Umbilical cord (tissue), 2 donors: ENCODE results near the gene TTLL13. TPM values are rescaled to one million over a fixed set of nuclear protein-coding genes. Genes with fewer than 3 reads are reported as not detected.
A peak's percentile ranks its signal among the peaks of the same experiment; 100 is the strongest.

Experiments used
- DNase-seq: peaks from one replicate; pipeline ENCODE4 v3.0.0-alpha.2; 2015; ENCODE audit warnings: low spot score
- total RNA-seq: library from RNA; depleted of rRNA; stranded (reverse); fragments of >200 nt; gene quantifications from one replicate; pipeline ENCODE4 v1.2.3, GENCODE V29; 2014; ENCODE audit warnings: low replicate concordance; ENCODE audit not compliant: insufficient read depth

Gene TTLL13, protein sequence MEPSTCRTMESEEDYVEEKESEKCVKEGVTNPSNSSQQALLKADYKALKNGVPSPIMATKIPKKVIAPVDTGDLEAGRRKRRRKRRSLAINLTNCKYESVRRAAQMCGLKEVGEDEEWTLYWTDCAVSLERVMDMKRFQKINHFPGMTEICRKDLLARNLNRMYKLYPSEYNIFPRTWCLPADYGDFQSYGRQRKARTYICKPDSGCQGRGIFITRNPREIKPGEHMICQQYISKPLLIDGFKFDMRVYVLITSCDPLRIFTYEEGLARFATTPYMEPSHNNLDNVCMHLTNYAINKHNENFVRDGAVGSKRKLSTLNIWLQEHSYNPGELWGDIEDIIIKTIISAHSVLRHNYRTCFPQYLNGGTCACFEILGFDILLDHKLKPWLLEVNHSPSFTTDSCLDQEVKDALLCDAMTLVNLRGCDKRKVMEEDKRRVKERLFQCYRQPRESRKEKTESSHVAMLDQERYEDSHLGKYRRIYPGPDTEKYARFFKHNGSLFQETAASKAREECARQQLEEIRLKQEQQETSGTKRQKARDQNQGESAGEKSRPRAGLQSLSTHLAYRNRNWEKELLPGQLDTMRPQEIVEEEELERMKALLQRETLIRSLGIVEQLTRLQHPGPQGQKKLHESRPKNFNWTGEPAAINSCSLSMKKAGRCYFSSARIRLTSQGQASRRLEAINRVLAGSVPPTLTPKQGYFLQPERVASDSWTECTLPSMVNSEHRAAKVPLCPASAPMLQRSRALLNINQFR
- not detected for total RNA-seq

GRCh38 chr15:90249203-90249863, at the start of gene TTLL13:
Gene TTLL13, plus strand, starts transcription at chr15:90249556. Its CDS starts 1,075 bp downstream, at chr15:90250631.
- peak; percentile 88 for DNase-seq

GRCh38 chr15:90200534-90201129, 48.7 kb upstream of the TTLL13 start:
- peak; percentile 71 for DNase-seq

- DNase-seq = peak; percentile 83
Measured at GRCh38 chr15:90201130-90201943, 48.0 kb upstream of the TTLL13 start, which contains the start of gene SEMA4B. Gene SEMA4B, plus strand, starts transcription at chr15:90201330. Its CDS starts 249 bp downstream, at chr15:90201579.

- peak; percentile 49 for DNase-seq
Measured at GRCh38 chr15:90201944-90202375, 47.4 kb upstream of the TTLL13 start.

GRCh38 chr15:90202929-90203328, 46.4 kb upstream of the TTLL13 start:
- DNase-seq = no peak

GRCh38 chr15:90203473-90203872, 45.9 kb upstream of the TTLL13 start:
- DNase-seq = no peak

DNA sequence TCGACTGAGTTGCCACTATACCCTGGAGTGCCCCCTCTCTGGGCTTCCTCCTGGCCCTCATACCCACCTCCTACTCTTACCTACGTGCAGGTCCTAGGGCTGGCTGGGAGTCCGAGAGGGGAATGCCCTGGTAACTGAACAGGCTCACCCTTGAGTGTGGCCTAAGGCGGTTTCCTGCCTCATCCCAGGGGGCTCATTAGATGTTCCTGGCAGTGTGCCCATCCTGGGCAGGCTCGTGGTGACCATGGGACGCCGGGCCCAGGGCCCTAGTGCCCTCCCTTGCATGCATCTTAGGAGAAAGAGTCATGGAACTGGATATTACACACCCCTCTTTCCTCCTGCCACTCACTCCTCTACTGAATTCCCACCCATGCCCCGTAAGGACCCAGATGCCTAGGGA, 45.4 kb upstream of the TTLL13 start:
- peak; percentile 37 for DNase-seq

- no peak for DNase-seq
Measured at GRCh38 chr15:90205050-90205848, 44.1 kb upstream of the TTLL13 start.

DNA sequence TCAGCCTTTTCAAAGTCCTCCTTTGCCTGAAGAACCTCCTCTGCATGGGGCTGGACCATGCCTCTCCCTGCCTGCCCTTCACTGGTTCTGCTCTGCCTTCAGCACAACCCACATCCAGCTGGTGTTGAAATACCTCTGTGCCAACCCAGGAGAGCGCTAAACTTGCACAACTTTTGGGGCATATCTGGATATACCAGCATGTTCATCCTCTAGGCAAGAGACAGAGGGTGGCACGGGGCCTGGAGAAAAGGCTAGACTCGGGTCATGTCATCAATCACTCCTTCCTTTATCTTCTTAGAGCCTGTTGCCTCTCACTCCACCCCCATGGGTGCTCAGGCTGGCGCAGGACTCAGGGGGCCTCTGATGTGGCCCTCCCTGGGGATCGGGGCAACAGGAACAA, 43.5 kb upstream of the TTLL13 start:
- no peak for DNase-seq

DNA sequence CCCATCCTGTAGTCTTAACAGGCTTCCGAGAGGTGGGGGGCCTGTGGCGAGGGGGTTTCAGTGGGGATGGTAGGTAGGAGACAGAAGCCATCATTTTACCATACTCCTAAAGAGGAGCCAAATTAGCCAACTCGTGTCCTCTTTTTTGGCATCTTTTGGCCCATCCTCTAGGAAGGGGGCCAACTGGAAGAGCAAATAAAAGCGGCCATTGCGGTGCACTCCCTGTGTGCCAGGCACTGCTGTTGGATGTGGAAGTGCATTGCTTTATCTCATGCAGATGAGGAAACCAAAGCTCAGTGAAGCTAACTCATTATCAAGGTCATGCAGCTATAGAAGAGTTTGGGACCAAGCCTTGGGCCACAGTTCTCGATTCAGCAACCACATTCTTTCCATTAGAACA, 42.1 kb upstream of the TTLL13 start:
- DNase-seq = no peak

GRCh38 chr15:90208356-90208755, 41.0 kb upstream of the TTLL13 start:
- DNase-seq = no peak

- no peak for DNase-seq
Measured at GRCh38 chr15:90209591-90209990, 39.8 kb upstream of the TTLL13 start.

DNA sequence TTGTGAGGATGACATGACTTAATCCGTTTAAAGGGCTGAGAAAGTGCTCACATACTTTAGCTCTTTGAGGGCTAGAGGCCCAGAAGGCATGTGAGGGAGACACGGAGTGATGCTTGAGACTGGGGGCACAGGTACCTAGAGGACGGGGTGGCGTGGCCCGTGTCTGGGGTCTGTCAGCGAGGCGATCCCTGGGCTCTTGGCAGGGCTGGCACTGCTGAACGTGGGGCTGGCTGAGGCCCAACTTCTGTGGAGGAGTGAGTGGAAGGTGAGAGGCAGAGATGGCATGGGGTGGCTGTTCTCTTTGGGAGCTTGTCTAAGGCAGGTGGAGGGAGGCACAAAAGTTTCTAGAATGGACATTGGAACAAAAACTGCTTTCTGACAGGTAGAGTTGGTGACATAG, 38.8 kb upstream of the TTLL13 start:
- DNase-seq = no peak

DNA sequence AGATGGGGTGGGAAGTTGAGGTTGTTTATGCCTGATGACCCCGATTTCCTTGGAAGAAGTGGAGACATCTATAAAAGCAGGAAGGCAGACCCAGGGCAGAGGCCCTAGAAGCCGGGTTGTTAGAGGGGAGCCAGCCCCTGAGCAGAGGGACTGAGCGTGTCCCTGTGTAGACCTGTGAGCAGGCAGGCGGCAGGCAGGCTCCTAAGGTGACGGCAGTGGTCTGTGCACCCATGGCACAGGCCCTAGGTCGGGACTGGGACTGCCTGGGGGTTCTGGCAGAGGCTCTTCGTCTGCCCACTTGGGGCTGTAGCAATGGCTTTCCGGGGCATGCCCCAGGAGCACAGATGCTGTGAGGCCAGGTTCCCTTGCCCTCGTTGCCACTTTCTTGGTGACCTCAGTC, 38.3 kb upstream of the TTLL13 start:
- DNase-seq = no peak

DNA sequence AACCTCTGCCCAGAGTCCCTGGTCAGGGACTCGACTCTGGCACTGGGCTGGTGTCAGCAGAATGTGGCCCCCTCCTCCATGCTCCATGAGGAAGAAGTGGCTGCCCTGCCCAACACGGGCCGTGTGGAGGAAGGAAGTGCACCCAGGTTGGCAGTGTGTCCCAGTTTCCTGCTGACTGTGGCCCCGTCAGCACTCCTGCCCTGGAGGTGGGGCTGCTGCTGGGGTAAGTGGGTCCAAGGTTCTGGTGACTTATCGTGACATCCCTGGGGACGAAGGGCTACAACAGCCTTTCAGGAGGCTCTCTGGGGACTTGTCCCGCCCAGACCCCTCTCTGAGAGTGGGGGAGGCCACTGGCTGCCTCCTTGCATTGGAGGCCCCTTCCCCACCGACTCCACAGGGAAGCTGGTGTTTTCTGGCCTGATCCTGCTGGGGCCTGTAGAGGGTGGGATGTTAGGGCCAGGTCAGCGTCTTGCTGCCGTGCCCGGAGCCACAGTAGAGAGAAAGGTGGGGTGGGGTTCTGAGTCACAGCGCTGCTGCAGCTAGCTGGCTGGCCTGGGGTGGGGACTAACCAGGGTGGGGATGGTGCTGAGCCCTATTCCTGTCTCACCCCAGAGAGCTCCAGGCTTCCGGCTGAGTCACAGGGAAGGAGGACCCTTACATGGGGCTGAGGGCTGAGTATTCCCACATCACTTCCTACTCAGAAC, 37.8 kb upstream of the TTLL13 start:
- DNase-seq = peak; percentile 75

DNA sequence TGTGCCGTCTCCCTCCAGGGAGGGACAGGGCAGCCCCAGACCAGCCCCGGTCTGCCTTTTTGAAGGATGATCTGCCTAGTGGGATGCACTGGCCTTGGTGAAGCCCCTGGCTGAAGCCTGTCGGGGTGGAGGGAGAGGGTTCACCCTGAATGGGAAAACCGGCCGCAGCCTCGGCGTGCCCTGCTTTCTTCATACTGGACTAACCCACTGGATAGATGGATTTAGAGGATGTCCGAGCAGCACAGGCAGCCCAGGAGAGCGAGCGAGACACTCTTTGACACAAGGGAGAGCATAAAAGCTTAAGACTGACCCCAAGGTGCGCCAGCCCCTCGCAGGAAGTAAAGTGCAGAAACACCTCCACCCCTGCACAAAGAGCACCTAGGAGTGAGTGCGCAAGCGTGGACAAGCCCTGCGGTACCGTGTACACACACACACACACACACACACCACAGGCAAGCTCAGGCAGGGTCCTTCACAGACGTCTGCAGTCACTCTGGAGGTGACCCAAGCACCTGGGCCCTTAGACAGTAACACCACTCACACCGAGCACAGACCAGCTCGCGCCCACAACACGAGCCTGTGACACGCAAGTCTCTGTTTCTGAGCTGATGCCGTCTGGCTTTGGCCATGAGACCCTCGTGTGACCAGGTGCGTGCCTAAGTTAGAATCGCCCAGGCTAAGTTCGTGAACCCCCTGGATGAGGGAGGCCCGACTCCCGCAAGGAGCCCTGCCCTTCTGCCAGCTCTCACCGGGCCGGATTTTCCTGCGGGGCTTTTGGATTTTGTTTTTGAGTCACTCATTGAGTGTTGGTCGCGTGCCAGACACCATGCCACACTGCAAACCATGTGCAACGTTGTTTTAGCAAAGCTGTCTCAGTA, 36.9 kb upstream of the TTLL13 start:
- no peak for DNase-seq

DNA sequence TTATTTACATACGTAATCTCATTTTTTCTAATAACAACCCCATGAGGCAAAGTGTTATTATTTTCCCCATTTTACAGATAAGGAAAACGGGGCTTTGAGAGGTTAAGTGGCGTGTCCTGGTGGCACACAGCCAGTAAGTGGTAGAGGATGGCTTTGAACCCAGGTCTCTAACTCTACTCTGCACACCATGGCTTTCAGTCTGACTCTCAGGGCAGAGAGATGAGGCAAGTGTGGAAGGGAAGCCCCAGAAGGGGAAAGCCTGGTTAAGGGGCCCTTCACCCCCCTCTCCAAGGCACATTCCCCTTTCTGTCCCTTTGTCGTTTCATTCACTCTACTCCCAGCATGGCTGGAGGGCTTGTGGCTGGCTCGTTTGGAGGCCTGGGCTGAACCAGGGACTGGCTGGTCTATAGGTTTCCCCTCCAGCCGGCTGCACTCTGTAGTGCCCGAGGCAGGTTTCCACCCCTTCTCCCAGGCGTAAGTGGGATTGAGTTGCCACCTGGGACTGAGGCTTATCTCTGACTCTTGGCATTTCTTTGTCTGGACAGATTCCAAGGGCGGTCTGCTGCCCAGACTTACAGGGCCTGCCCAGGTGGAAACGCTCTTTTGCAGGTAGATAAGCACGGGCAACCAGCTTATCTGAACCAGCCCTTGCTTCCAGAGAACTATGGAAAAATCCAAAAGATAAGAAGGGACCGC, 36.1 kb upstream of the TTLL13 start:
- DNase-seq = no peak

GRCh38 chr15:90213818-90214204, 35.5 kb upstream of the TTLL13 start:
- no peak for DNase-seq
